Spleen (tissue), 7 donors: ENCODE results near the gene DDX52.

Source experiments
- POLR2A ChIP-seq, 3 donors: fragments of 450-650 bp; IDR thresholded peaks; one replicate each; pipeline ENCODE4 v1.5.1; 2017; ENCODE audit warnings: antibody characterized with exemption in 3 of 3, mild to moderate bottlenecking in 1 of 3
- POLR2AphosphoS5 ChIP-seq, 3 donors: sonication (generic); formaldehyde crosslinking; IDR thresholded peaks; one replicate each; pipeline ENCODE4 v1.5.1; 2017; ENCODE audit warnings: antibody characterized with exemption in 3 of 3
- TF ChIP-seq, protein P1 (sequence below), 11 experiments: fragments of 200-600 bp in 7 of 11; fragments of 450-650 bp in 4 of 11; sonication (generic) in 4 of 11; IDR thresholded peaks in 8 of 11; conservative IDR thresholded peaks in 3 of 11; 1 replicate in 7 of 11; 2 replicates in 4 of 11; pipeline versions ENCODE4 v1.4.0 to v1.8.0; 2016 to 2021; ENCODE audit warnings: antibody characterized with exemption in 11 of 11, inconsistent platforms in 4 of 11, mild to moderate bottlenecking in 1 of 11
- donor health status: DM: no; HTN: no; CAD: no; lungs with moderate emphysema.
- donor health status: DM: no; HTN: no; CAD: no.
- donor health status: DM: no; HTN: no; CAD: no.

DNA sequence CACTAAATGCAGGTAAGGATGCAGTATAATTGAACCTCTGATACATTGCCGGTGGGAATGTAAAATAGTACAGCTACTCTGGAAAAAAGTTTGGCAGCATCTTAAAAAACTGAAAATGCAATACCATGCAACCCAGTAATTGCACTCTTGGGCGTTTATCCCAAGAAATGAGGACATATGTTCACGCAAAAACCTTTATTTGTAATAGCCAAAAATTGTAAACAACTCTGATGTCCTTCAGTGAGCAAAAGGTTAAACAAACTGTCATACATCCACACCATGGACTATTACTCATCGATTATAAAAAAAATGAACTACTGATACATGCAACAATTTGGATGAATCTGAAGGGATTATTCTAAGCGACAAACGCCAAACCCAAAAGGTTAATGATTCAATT is 51.0 kb downstream of the DDX52 start:
- TF ChIP-seq POLR2A (IDR thresholded peaks at IDR 0.05) (no peak), POLR2AphosphoS5 (IDR thresholded peaks at IDR 0.05) (no peak)
- TF ChIP-seq, protein P1, sequence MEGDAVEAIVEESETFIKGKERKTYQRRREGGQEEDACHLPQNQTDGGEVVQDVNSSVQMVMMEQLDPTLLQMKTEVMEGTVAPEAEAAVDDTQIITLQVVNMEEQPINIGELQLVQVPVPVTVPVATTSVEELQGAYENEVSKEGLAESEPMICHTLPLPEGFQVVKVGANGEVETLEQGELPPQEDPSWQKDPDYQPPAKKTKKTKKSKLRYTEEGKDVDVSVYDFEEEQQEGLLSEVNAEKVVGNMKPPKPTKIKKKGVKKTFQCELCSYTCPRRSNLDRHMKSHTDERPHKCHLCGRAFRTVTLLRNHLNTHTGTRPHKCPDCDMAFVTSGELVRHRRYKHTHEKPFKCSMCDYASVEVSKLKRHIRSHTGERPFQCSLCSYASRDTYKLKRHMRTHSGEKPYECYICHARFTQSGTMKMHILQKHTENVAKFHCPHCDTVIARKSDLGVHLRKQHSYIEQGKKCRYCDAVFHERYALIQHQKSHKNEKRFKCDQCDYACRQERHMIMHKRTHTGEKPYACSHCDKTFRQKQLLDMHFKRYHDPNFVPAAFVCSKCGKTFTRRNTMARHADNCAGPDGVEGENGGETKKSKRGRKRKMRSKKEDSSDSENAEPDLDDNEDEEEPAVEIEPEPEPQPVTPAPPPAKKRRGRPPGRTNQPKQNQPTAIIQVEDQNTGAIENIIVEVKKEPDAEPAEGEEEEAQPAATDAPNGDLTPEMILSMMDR (IDR thresholded peaks at IDR 0.05 in 8 of 11, conservative IDR thresholded peaks at IDR 0.05 in 3 of 11): no peak
